ENCODE results near the gene TMEM150A. TPM values are rescaled to one million over a fixed set of nuclear protein-coding genes. Genes with fewer than 3 reads are reported as not detected.
A peak's percentile ranks its signal among the peaks of the same experiment; 100 is the strongest.

The TMEM150A gene
- total and polyA plus RNA-seq, 2 of the 13 experiments (the other 11 are each of a cell fraction or from before 2014, with no cell fraction given): 30.1 to 70.4 TPM

GRCh38 chr2:85595301-85596025 lies 7.0 kb downstream of the TMEM150A start, which contains the start of gene RNF181 (continued):
- TF ChIP-seq AKNA (CRISPR knock-in tag; IDR thresholded peaks at IDR 0.05; ENCODE audit: borderline replicate concordance) (no peak), MEIS1 (CRISPR knock-in tag; IDR thresholded peaks at IDR 0.05; ENCODE audit: borderline replicate concordance) (peak; percentile 87), ZNF124 (CRISPR knock-in tag; IDR thresholded peaks at IDR 0.05) (0 out of 2 replicates have a peak, but pooled peaks have one; percentile 10), TBX3 (IDR thresholded peaks at IDR 0.05; ENCODE audit: borderline replicate concordance) (peak; percentile 35; the same call in 1 of the 2 replicates), ZNF776 (CRISPR knock-in tag; IDR thresholded peaks at IDR 0.05) (peak; percentile 78; the same call in 1 of the 2 replicates), MIXL1 (CRISPR knock-in tag; IDR thresholded peaks at IDR 0.05) (0 out of 2 replicates have a peak, but pooled peaks have one; percentile 27), ZNF878 (CRISPR knock-in tag; IDR thresholded peaks at IDR 0.05) (no peak), ZFYVE20 (CRISPR knock-in tag; IDR thresholded peaks at IDR 0.05; ENCODE audit: borderline replicate concordance, low read depth) (no peak; the same call in 1 of the 2 replicates), ZNF550 (CRISPR knock-in tag; IDR thresholded peaks at IDR 0.05; ENCODE audit: borderline replicate concordance) (no peak; the same call in 1 of the 2 replicates), ARID3A (IDR thresholded peaks at IDR 0.05; ENCODE audit: low read depth, low read length) (0 out of 2 replicates have a peak, but pooled peaks have one; percentile 4), ZNF598 (CRISPR knock-in tag; IDR thresholded peaks at IDR 0.05; ENCODE audit: borderline replicate concordance) (peak; percentile 93), MZF1 (CRISPR knock-in tag; IDR thresholded peaks at IDR 0.05; ENCODE audit: borderline replicate concordance) (no peak), ZNF709 (CRISPR knock-in tag; IDR thresholded peaks at IDR 0.05) (peak; percentile 74; the same call in 1 of the 2 replicates)
- TF ChIP-seq, protein P1, sequence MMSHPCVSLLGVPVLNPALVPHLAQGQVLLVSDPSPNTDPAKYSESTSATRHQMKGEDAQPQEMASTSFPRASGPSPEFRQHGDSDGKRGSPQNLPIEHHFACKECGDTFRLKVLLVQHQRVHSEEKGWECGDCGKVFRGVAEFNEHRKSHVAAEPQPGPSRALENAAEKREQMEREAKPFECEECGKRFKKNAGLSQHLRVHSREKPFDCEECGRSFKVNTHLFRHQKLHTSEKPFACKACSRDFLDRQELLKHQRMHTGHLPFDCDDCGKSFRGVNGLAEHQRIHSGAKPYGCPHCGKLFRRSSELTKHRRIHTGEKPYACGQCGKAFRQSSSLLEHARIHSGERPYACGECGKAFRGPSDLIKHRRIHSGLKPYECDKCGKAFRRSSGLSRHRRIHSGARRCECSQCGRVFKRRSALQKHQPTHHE (CRISPR knock-in tag; IDR thresholded peaks at IDR 0.05; ENCODE audit: borderline replicate concordance): peak; percentile 66; the same call in 1 of the 2 replicates
- TF ChIP-seq, protein P2, sequence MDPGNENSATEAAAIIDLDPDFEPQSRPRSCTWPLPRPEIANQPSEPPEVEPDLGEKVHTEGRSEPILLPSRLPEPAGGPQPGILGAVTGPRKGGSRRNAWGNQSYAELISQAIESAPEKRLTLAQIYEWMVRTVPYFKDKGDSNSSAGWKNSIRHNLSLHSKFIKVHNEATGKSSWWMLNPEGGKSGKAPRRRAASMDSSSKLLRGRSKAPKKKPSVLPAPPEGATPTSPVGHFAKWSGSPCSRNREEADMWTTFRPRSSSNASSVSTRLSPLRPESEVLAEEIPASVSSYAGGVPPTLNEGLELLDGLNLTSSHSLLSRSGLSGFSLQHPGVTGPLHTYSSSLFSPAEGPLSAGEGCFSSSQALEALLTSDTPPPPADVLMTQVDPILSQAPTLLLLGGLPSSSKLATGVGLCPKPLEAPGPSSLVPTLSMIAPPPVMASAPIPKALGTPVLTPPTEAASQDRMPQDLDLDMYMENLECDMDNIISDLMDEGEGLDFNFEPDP (CRISPR knock-in tag; conservative IDR thresholded peaks at IDR 0.05): no peak
